Bronchus fibroblast of lung (primary cell): ENCODE data around the gene SLC25A24. TPM values are rescaled to one million over a fixed set of nuclear protein-coding genes. Genes with fewer than 3 reads are reported as not detected.

Experiments
- total RNA-seq: library from RNA; depleted of rRNA; stranded (reverse); fragments of >200 nt; gene quantifications from 2 replicates; pipeline ENCODE4 v1.2.3, GENCODE V29; 2015

The SLC25A24 gene
- total RNA-seq: 32.4 and 42.0 TPM in 2 replicates

DNA sequence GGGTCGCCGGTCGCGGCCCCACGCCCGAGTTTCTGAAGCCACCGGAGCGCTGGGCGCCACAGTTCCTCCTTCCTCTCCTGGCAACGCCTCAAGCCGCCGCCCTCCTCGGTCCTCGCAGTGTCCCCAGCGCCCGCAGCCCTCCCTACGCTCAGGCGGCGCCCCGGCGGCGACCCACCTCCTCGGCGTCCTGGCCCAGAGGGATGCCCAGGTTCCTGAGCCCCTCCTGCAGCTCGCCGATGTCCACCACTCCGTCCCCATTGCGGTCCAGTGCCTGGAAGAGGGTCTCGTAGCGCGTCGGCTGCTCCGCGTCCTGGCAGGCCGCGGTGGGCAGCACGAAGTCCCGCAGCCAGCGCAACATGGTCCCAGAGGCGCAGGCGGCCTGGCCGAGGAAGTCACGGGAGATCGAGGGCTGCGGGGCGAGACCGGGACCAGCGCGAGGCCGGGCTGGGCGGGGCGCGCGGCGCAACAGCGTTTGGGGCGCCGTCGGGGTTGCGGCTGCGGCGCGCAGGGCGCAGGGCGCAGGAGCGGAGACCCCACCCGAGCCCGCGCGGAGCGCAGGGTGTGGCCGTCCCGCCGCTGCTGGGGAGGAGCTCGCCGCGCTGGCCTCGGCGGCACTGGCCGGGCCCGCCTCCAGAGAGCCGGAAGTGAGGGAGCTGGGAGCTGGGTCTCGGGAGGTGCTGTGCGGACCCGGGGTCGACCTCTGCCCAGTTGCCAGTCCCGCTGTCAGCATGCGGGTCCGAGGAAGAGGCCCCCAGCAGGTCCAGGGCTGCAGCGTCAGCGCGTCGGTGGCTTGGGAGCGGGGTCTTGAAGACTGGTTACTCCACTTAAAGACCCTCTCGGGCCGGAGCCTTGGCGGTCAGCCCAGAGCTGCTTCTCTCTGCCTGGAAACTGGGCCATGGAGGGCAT, at the start of gene SLC25A24:
TSS of gene SLC25A24 (minus strand) at position 563 of the 906 bp plus-strand sequence. CDS start at position 358, 205 bp downstream.

GRCh38 chr1:108243976-108244375, 43.8 kb upstream of the SLC25A24 start, which contains the start of gene NBPF4:
Gene NBPF4 (minus strand): TSS chr1:108244076. CDS start chr1:108243761, 315 bp downstream.

Other genes with a start within 250 kb of the SLC25A24 start
- under 0.01 TPM in 1 of 2 replicates, not detected in the other for gene VAV3, start 235.2 kb downstream of the SLC25A24 start, total RNA-seq
- not detected in 2 replicates for gene NBPF4, start 43.7 kb upstream of the SLC25A24 start, total RNA-seq
- gene NBPF6, start 250.0 kb upstream of the SLC25A24 start, total RNA-seq: not detected in 2 replicates